Spleen (tissue), 7 donors: ENCODE results near the gene NPIPB4.
"Not testable (repeated sequence)": the region's sequence is repeated elsewhere in the genome, so short reads cannot be mapped to it uniquely, and the experiment has no call there.

Experiments used
- POLR2A ChIP-seq, 3 donors: fragments of 450-650 bp; IDR thresholded peaks; one replicate each; pipeline ENCODE4 v1.5.1; 2017; ENCODE audit warnings: antibody characterized with exemption in 3 of 3, mild to moderate bottlenecking in 1 of 3
- POLR2AphosphoS5 ChIP-seq, 3 donors: sonication (generic); formaldehyde crosslinking; IDR thresholded peaks; one replicate each; pipeline ENCODE4 v1.5.1; 2017; ENCODE audit warnings: antibody characterized with exemption in 3 of 3
- TF ChIP-seq, protein P1 (sequence below), 11 experiments: fragments of 200-600 bp in 7 of 11; fragments of 450-650 bp in 4 of 11; sonication (generic) in 4 of 11; IDR thresholded peaks in 8 of 11; conservative IDR thresholded peaks in 3 of 11; 1 replicate in 7 of 11; 2 replicates in 4 of 11; pipeline versions ENCODE4 v1.4.0 to v1.8.0; 2016 to 2021; ENCODE audit warnings: antibody characterized with exemption in 11 of 11, inconsistent platforms in 4 of 11, mild to moderate bottlenecking in 1 of 11
- donor health status: DM: no; HTN: no; CAD: no; lungs with moderate emphysema.
- donor health status: DM: no; HTN: no; CAD: no.
- donor health status: DM: no; HTN: no; CAD: no.

DNA sequence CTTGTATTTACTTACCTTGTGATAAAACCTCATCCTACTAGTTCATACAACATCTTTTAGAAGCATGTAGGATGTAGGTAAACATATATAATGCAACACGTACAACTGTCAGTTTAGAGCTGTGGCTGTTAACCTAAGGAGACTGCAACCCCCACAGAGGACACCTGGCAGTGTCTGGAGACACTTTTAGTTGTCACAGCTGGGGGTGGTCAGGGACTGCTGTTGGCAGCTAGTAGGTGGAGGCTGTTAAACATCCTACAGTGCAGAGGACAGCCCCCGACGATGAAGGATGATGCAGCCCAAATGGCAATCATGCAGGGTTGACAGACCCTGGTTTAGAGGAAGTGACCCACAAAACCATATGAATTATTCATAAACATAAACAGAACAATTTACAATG is 59.0 kb downstream of the NPIPB4 start:
- TF ChIP-seq, protein P1, sequence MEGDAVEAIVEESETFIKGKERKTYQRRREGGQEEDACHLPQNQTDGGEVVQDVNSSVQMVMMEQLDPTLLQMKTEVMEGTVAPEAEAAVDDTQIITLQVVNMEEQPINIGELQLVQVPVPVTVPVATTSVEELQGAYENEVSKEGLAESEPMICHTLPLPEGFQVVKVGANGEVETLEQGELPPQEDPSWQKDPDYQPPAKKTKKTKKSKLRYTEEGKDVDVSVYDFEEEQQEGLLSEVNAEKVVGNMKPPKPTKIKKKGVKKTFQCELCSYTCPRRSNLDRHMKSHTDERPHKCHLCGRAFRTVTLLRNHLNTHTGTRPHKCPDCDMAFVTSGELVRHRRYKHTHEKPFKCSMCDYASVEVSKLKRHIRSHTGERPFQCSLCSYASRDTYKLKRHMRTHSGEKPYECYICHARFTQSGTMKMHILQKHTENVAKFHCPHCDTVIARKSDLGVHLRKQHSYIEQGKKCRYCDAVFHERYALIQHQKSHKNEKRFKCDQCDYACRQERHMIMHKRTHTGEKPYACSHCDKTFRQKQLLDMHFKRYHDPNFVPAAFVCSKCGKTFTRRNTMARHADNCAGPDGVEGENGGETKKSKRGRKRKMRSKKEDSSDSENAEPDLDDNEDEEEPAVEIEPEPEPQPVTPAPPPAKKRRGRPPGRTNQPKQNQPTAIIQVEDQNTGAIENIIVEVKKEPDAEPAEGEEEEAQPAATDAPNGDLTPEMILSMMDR (IDR thresholded peaks at IDR 0.05 in 8 of 11, conservative IDR thresholded peaks at IDR 0.05 in 3 of 11) = not testable (repeated sequence)
- TF ChIP-seq POLR2A, POLR2AphosphoS5 (IDR thresholded peaks at IDR 0.05): not testable (repeated sequence)
